Spleen (tissue), 11 donors: ENCODE results near the gene ZDHHC11. TPM values are rescaled to one million over a fixed set of nuclear protein-coding genes. Genes with fewer than 3 reads are reported as not detected.
"Not testable (repeated sequence)": the region's sequence is repeated elsewhere in the genome, so short reads cannot be mapped to it uniquely, and the experiment has no call there.

Source experiments
- DNase-seq: peaks from one replicate; pipeline ENCODE4 v3.0.0-alpha.2; 2020
- H3K27ac ChIP-seq, 8 donors: fragments of 200-600 bp; sonication (generic) in 7 of 8; 1 replicate in 4 of 8; 2 replicates in 4 of 8; pipeline versions ENCODE4 v1.5.0 to v1.8.0; 2016 to 2021; ENCODE audit warnings: inconsistent platforms in 4 of 8, mild to moderate bottlenecking in 4 of 8, moderate library complexity in 1 of 8
- H3K27me3 ChIP-seq, 7 donors: fragments of 200-600 bp; sonication (generic) in 6 of 7; replicated peaks in 1 of 7; 1 replicate in 4 of 7; 2 replicates in 3 of 7; pipeline versions ENCODE4 v1.5.0 to v1.8.0; 2016 to 2021; ENCODE audit warnings: inconsistent platforms in 3 of 7, mild to moderate bottlenecking in 1 of 7
- H3K36me3 ChIP-seq, 6 donors: fragments of 200-600 bp; sonication (generic) in 5 of 6; 1 replicate in 4 of 6; 2 replicates in 2 of 6; pipeline versions ENCODE4 v1.5.0 to v1.8.0; 2016 to 2021; ENCODE audit warnings: inconsistent platforms in 2 of 6
- H3K4me1 ChIP-seq, 6 donors: fragments of 200-600 bp; sonication (generic) in 5 of 6; 1 replicate in 3 of 6; 2 replicates in 3 of 6; pipeline versions ENCODE4 v1.5.0 to v1.8.0; 2016 to 2021; ENCODE audit warnings: inconsistent platforms in 3 of 6
- H3K4me3 ChIP-seq, 8 donors: fragments of 200-600 bp; sonication (generic) in 7 of 8; 1 replicate in 4 of 8; 2 replicates in 4 of 8; pipeline versions ENCODE4 v1.5.0 to v1.8.0; 2016 to 2021; ENCODE audit warnings: inconsistent platforms in 4 of 8, mild to moderate bottlenecking in 4 of 8, moderate library complexity in 2 of 8
- H3K9me3 ChIP-seq, 8 donors: fragments of 200-600 bp; sonication (generic) in 7 of 8; 1 replicate in 4 of 8; 2 replicates in 4 of 8; pipeline versions ENCODE4 v1.5.0 to v1.8.0; 2016 to 2021; ENCODE audit warnings: inconsistent platforms in 4 of 8
- POLR2A ChIP-seq, 3 donors: fragments of 450-650 bp; IDR thresholded peaks; one replicate each; pipeline ENCODE4 v1.5.1; 2017; ENCODE audit warnings: antibody characterized with exemption in 3 of 3, mild to moderate bottlenecking in 1 of 3
- POLR2AphosphoS5 ChIP-seq, 3 donors: sonication (generic); formaldehyde crosslinking; IDR thresholded peaks; one replicate each; pipeline ENCODE4 v1.5.1; 2017; ENCODE audit warnings: antibody characterized with exemption in 3 of 3
- WGBS, 5 donors: extraction: QIAGEN DNeasy Blood & Tissue Kit in 3 of 5; methylation state at CpG; one replicate each; pipeline versions ENCODE4 v1.1.5 to v1.1.7; 2013 to 2018; 5-methylcytosine and 5-hydroxymethylcytosine counted together
- intact Hi-C: fragments of 100-400 bp; cut with DNase I; formaldehyde crosslinking; loops from one replicate; pipeline ENCODE4 v1.15.0; 2023; ENCODE audit warnings: low total_unique reads
- polyA plus RNA-seq, 3 donors: library from polyadenylated mRNA; stranded (reverse); fragments of 200-250 nt; gene quantifications; one replicate each; pipeline ENCODE4 v1.2.1, GENCODE V29; 2013
- total RNA-seq, 7 donors: library from RNA; depleted of rRNA in 3 of 7; stranded (reverse); fragments of >200 nt in 3 of 7; fragmentation: NEBNext Ultra II Directional in 4 of 7; extraction: Animal tissue kit (Norgen Biotek cat#: 25700) in 4 of 7; gene quantifications; one replicate each; pipeline versions ENCODE4 v1.1.0 to v1.2.1, GENCODE V29; 2016 to 2021
- TF ChIP-seq, protein P1 (sequence below), 11 experiments: fragments of 200-600 bp in 7 of 11; fragments of 450-650 bp in 4 of 11; sonication (generic) in 4 of 11; IDR thresholded peaks in 8 of 11; conservative IDR thresholded peaks in 3 of 11; 1 replicate in 7 of 11; 2 replicates in 4 of 11; pipeline versions ENCODE4 v1.4.0 to v1.8.0; 2016 to 2021; ENCODE audit warnings: antibody characterized with exemption in 11 of 11, inconsistent platforms in 4 of 11, mild to moderate bottlenecking in 1 of 11
- donor health status: healthy with polysubstance abuse.
- donor health status: DM: no; HTN: no; CAD: no; lungs with moderate emphysema.
- donor health status: DM: no; HTN: no; CAD: no.
- donor health status: Bipolar disorder and iron deficiency.
- donor health status: healthy.
- donor health status: DM: no; HTN: no; CAD: no.
- donor health status: DM: yes; HTN: yes; CAD: no.

Gene ZDHHC11
- total and polyA plus RNA-seq, 10 donors: 1.3 to 75.0 (median 6.4) TPM

DNA sequence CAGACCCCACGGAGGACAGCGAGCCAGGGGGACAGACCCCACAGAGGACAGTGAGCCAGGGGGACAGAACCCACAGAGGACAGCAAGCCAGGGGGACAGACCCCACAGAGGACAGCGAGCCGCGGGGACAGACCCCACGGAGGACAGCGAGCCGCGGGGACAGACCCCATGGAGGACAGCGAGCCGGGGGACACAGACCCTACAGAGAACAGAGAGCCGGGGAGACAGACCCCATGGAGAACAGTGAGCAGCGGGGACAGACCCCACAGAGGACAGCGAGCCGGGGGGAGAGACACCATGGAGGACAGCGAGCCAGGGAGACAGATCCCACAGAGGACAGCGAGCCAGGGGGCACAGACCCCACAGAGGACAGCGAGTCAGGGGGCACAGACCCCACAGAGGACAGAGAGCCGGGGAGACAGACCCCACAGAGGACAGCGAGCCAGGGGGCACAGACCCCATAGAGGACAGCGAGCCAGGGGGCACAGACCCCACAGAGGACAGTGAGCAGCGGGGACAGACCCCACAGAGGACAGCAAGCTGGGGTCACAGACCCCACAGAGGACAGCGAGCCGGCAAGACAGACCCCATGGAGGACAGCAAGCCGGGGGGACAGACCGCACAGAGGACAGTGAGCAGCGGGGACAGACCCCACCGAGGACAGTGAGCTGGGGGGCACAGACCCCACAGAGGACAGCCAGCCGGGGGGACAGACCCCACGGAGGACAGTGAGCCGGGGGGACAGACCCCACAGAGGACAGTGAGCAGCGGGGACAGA lies 4.4 kb upstream of the ZDHHC11 start:
- no peak for TF ChIP-seq POLR2A (IDR thresholded peaks at IDR 0.05)
- Histone ChIP-seq H3K27ac (no peak overlapping the region), H3K36me3 (peaks cover 0 to 17% (median 3%) of the 10 kb centered on the region in 6 donors), H3K4me1 (no peaks in the 10 kb centered on the region), H3K27me3 (peaks cover 0 to 31% (median 3%) of the 10 kb centered on the region in 7 donors), H3K9me3 (no peaks in the 10 kb centered on the region), H3K4me3 (no peak overlapping the region)
- intact Hi-C loops: no loop called here
- WGBS, 5 donors: 87 to 93% (median 90%) methylated on average over 32 of the region's 32 CpGs
- peak; percentile 45 for DNase-seq

DNA sequence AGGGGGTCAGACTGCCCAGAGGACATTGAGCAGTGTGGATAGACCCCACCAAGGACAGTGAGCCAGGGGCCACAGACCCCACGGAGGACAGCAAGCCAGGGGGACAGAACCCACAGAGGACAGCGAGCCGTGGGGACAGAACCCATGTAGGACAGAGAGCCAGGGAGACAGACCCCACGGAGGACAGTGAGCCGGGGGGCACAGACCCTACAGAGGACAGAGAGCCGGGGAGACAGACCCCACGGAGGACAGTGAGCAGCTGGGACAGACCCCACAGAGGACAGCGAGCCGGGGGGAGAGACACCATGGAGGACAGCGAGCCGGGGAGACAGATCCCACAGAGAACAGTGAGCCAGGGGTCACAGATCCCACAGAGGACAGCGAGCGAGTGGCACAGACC lies 3.4 kb upstream of the ZDHHC11 start:
- peak; percentile 51 for DNase-seq

DNA sequence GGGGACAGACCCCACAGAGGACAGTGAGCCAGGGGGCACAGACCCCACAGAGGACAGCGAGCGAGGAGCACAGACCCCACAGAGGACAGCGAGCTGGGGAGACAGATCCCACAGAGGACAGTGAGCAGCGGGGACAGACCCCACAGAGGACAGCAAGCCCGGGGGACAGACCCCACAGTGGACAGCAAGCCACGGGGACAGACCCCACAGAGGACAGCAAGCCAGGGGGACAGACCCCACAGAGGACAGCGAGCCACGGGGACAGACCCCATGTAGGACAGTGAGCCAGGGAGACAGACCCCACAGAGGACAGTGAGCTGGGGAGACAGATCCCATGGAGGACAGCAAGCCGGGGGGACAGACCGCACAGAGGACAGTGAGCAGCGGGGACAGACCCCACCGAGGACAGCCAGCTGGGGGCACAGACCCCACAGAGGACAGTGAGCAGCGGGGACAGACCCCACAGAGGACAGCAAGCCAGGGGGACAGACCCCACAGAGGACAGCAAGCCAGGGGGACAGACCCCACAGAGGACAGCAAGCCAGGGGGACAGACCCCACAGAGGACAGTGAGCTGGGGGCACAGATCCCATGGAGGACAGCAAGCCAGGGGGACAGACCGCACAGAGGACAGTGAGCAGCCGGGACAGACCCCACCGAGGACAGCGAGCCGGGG lies 2.8 kb upstream of the ZDHHC11 start:
- H3K36me3 ChIP-seq, intact Hi-C loops, DNase-seq, H3K4me3 ChIP-seq, H3K4me1 ChIP-seq, H3K27ac ChIP-seq, H3K9me3 ChIP-seq: not testable (repeated sequence)
- WGBS, 5 donors: 87 to 94% (median 89%) methylated on average over 16 to 18 of the region's 18 CpGs
- H3K27me3 ChIP-seq: peaks cover 0 to 41% (median 3%) of the 10 kb centered on the region in 7 donors

More for the DNA sequence above, 3.4 kb upstream of the ZDHHC11 start:
- 83 to 89% (median 85%) methylated on average over 13 of the region's 13 CpGs for WGBS, 5 donors
- H3K4me1 ChIP-seq: no peaks in the 10 kb centered on the region
- no peaks in the 10 kb centered on the region for H3K9me3 ChIP-seq
- peaks cover 0 to 8% (median 0%) of the 10 kb centered on the region in 6 donors for H3K36me3 ChIP-seq
- TF ChIP-seq POLR2A (IDR thresholded peaks at IDR 0.05): no peak
- no peak for TF ChIP-seq POLR2AphosphoS5 (IDR thresholded peaks at IDR 0.05)
- TF ChIP-seq, protein P1, sequence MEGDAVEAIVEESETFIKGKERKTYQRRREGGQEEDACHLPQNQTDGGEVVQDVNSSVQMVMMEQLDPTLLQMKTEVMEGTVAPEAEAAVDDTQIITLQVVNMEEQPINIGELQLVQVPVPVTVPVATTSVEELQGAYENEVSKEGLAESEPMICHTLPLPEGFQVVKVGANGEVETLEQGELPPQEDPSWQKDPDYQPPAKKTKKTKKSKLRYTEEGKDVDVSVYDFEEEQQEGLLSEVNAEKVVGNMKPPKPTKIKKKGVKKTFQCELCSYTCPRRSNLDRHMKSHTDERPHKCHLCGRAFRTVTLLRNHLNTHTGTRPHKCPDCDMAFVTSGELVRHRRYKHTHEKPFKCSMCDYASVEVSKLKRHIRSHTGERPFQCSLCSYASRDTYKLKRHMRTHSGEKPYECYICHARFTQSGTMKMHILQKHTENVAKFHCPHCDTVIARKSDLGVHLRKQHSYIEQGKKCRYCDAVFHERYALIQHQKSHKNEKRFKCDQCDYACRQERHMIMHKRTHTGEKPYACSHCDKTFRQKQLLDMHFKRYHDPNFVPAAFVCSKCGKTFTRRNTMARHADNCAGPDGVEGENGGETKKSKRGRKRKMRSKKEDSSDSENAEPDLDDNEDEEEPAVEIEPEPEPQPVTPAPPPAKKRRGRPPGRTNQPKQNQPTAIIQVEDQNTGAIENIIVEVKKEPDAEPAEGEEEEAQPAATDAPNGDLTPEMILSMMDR (IDR thresholded peaks at IDR 0.05 in 8 of 11, conservative IDR thresholded peaks at IDR 0.05 in 3 of 11): no peak
- intact Hi-C loops: no loop called here
- no peak overlapping the region for H3K4me3 ChIP-seq
- H3K27ac ChIP-seq: no peak overlapping the region
- H3K27me3 ChIP-seq: peaks cover 0 to 40% (median 3%) of the 10 kb centered on the region in 7 donors

DNA sequence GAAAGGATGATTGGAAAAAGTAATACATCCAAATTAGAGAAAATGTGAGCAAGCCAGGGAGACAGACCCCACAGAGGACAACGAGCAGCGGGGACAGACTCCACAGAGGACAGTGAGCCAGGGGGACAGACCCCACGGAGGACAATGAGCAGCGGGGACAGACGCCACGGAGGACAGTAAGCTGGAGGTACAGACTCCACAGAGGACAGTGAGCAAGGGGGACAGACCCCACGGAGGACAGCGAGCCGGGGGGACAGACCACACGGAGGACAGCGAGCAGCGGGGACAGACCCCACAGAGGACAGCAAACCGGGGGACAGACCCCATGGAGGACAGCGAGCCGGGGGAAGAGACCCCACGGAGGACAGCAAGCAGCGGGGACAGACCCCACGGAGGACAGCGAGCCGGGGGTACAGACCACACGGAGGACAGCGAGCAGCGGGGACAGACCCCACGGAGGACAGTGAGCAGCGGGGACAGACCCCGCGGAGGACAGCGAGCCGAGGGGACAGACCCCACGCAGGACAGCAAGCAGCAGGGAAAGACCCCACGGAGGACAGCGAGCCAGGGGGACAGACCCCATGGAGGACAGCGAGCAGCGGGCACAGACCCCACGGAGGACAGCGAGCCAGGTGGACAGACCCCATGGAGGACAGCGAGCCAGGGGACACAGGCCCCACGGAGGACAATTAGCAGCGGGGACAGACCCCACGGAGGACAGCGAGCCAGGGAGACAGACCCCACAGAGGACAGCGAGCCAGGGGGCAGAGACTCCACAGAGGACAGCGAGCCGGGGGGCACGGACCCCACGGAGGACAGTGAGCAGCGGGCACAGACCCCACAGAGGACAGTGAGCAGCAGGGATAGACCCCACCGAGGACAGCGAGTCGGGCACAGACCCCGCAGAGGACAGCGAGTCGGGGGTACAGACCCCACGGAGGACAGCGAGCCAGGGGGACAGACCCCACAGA lies 1.9 kb upstream of the ZDHHC11 start:
- Histone ChIP-seq H3K4me3 (no peak overlapping the region), H3K4me1 (no peaks in the 10 kb centered on the region), H3K36me3 (no peaks in the 10 kb centered on the region), H3K27ac (no peak overlapping the region), H3K9me3 (no peaks in the 10 kb centered on the region), H3K27me3 (peaks cover 0 to 41% (median 3%) of the 10 kb centered on the region in 7 donors)
- 91 to 95% (median 92%) methylated on average over 55 of the region's 55 CpGs for WGBS, 5 donors
- intact Hi-C loops: no loop called here
- peak; percentile 41 for DNase-seq
- TF ChIP-seq POLR2A (IDR thresholded peaks at IDR 0.05) (no peak), POLR2AphosphoS5 (IDR thresholded peaks at IDR 0.05) (no peak)
- TF ChIP-seq, protein P1 (IDR thresholded peaks at IDR 0.05 in 8 of 11, conservative IDR thresholded peaks at IDR 0.05 in 3 of 11): no peak
